Measurements from ENCODE around the gene ORMDL2.

The ORMDL2 gene

GRCh38 chr12:55789893-55790292 lies 27.9 kb upstream of the ORMDL2 start:
- no peak for DNase-seq (ENCODE audit: low spot score)
- CTCF ChIA-PET = interaction anchor here (0.7 kb wide), 1 partner anchor 107 kb away, joined by 4 read pairs; no protein-coding TSS in a partner anchor
- no peak for TF ChIP-seq CTCF (conservative IDR thresholded peaks at IDR 0.05; ENCODE audit: low read depth)
- no peak overlapping the region for H3K27ac ChIP-seq
- POLR2A ChIA-PET (ENCODE audit: low non-redundant PET) = no interaction called here

GRCh38 chr12:55795950-55796349 lies 21.9 kb upstream of the ORMDL2 start:
- TF ChIP-seq CTCF (conservative IDR thresholded peaks at IDR 0.05; ENCODE audit: low read depth) = no peak
- DNase-seq (ENCODE audit: low spot score) = no peak
- H3K27ac ChIP-seq = no peak overlapping the region
- POLR2A ChIA-PET (ENCODE audit: low non-redundant PET) = no interaction called here
- CTCF ChIA-PET = no interaction called here

GRCh38 chr12:55797068-55797467 lies 20.8 kb upstream of the ORMDL2 start:
- TF ChIP-seq CTCF (conservative IDR thresholded peaks at IDR 0.05; ENCODE audit: low read depth) = no peak
- CTCF ChIA-PET = no interaction called here
- no peak overlapping the region for H3K27ac ChIP-seq
- no peak for DNase-seq (ENCODE audit: low spot score)
- POLR2A ChIA-PET (ENCODE audit: low non-redundant PET) = no interaction called here

GRCh38 chr12:55797550-55797949 lies 20.3 kb upstream of the ORMDL2 start:
- H3K27ac ChIP-seq = no peak overlapping the region
- no peak for TF ChIP-seq CTCF (conservative IDR thresholded peaks at IDR 0.05; ENCODE audit: low read depth)
- DNase-seq (ENCODE audit: low spot score) = no peak
- POLR2A ChIA-PET (ENCODE audit: low non-redundant PET) = no interaction called here
- CTCF ChIA-PET = no interaction called here

GRCh38 chr12:55806982-55807381 lies 10.9 kb upstream of the ORMDL2 start:
- TF ChIP-seq CTCF (conservative IDR thresholded peaks at IDR 0.05; ENCODE audit: low read depth) = no peak
- CTCF ChIA-PET = interaction anchor here (0.8 kb wide), 1 partner anchor 119 kb away, joined by 4 read pairs; no protein-coding TSS in a partner anchor
- no peak overlapping the region for H3K27ac ChIP-seq
- DNase-seq (ENCODE audit: low spot score) = no peak
- POLR2A ChIA-PET (ENCODE audit: low non-redundant PET) = no interaction called here

- H3K27ac ChIP-seq = peak overlapping the region; percentile 49
- POLR2A ChIA-PET (ENCODE audit: low non-redundant PET) = no interaction called here
- CTCF ChIA-PET = interaction anchor here (0.8 kb wide), 1 partner anchor 118 kb away, joined by 3 read pairs; no protein-coding TSS in a partner anchor
- no peak for TF ChIP-seq CTCF (conservative IDR thresholded peaks at IDR 0.05; ENCODE audit: low read depth)
- no peak for DNase-seq (ENCODE audit: low spot score)
Measured at GRCh38 chr12:55809274-55809673, 8.6 kb upstream of the ORMDL2 start.

- no peak overlapping the region for H3K27ac ChIP-seq
- POLR2A ChIA-PET (ENCODE audit: low non-redundant PET) = no interaction called here
- CTCF ChIA-PET = interaction anchor here (0.6 to 0.7 kb wide), 2 partner anchors 14 to 184 kb away, joined by 3 to 4 read pairs; no protein-coding TSS in a partner anchor
- TF ChIP-seq CTCF (conservative IDR thresholded peaks at IDR 0.05; ENCODE audit: low read depth) = no peak
- DNase-seq (ENCODE audit: low spot score) = no peak
Measured at GRCh38 chr12:55812088-55812487, 5.8 kb upstream of the ORMDL2 start.
